GM19043 (cell line): ENCODE measurements around the gene GPR18.
"Not testable (repeated sequence)": the region's sequence is repeated elsewhere in the genome, so short reads cannot be mapped to it uniquely, and the experiment has no call there.

Experiments
- ATAC-seq: cut with Tn5 transposase; IDR thresholded peaks from one replicate; pipeline ENCODE4 v1.9.1; 2021; ENCODE audit warnings: low read depth; ENCODE audit not compliant: unreplicated experiment

The GPR18 gene

DNA sequence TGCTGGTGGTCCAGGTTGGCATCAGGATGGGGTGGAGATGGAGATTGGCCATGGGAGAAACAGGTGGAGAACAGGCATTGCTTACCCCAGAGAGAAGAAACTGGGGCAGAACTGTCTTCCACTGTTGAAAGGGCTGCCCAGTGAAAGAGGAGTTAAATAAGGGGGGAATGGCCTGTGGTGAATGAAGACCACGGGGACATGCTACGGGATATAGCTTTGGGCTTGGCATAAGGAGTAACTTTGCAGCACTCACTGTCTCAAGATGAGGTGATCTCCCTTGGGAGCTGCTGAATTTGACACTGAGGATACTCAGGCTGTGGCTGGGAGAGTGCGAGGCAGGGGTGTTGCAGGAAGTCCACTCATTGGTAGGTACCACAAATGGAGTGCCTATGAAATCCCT lies 10.6 kb upstream of the GPR18 start:
- ATAC-seq, result no peak

DNA sequence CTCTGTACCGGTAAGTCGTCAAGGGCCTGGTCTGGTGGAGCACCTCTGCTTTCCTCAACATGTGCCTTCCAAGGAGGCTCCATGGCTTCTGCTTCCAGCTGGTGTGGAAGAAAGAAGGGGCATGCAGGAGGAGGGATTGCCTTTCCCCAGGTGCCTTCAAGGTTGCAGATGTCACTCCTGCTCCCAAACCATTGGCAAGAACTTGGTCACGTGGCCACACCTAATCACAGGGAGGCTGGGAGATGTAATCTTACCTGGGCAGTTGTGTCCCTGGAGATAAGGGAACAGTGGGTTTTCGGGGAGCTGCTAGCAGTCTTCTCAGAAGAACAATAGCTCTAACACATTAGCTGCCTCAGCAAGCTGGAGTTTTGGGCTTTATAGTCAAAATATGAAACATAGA lies 9.7 kb upstream of the GPR18 start:
- no peak for ATAC-seq

DNA sequence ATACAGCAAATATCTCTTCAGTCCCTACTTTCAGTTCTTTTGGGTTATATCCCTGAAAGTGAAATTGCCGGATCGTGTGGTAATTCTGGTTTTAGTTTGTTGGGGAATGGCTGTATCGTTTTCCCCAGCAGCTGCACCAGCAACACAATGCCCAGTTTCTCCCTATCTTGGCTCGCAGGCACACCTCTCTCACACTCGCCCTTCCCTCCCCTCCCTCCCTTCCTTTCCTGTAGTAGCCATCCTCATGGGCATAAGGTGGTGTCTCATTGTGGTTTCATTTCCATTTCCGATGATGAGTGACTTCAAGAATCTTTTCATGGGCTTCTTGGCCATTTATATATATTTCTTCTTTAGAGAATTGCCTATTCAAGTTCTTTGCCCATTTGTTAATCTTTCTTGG lies 8.6 kb upstream of the GPR18 start:
- no peak for ATAC-seq

DNA sequence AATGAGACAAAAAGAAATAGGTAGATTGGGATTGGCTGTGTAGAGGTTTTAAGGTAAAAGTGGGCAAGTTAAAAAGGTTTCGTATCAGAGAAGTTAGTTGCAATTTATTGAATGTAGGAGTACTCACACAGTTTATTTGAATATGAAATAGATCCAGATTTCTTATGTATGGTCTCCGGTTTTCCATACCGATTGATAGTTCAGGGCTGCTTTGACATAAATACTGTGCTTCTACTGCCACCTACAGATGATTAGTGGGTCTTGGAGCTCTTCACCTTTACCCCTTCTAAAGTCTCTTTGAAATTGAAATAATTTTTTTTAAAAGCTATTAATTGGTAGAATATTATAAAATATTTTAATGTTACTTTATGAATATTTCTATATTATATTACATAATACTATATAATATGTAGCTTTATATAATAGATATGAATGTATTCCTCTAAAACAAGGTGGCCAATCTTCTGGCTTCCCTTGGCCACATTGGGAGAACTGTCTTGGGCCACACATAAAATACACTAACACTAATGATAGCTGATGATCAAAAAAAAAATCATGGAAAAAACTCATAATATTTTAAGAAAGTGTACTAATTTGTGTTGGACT lies 7.7 kb upstream of the GPR18 start:
- no peak for ATAC-seq

DNA sequence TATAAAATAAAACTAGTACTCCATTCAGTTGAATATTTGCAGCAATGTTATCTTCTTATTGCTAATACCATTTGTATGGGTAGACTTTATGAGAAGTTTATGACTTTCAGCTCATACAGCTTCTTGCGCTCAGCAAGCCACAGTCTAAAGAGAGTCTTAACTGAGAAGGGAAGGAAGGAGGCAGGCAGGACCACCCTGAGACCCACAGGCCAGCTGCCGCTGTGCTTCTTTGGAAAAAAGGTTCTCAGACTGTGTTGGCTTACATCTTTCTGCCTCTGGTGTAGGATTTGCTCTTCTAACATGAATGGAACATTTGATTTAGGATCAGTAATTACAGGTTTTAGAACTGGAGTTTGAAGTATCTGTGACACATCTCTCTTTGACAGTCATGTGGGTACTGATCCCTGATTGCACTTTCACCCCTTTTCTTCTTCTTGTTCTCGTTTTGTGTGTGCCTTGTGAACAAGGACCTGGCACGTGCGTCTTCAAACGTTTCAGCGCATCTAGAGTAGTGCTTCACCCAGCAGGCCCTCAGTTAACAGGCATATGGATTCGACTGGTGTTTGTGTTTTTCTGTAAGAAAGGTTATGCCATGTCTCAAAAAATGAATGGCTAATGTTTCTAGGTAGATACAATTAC lies 7.1 kb upstream of the GPR18 start:
- ATAC-seq, result no peak

DNA sequence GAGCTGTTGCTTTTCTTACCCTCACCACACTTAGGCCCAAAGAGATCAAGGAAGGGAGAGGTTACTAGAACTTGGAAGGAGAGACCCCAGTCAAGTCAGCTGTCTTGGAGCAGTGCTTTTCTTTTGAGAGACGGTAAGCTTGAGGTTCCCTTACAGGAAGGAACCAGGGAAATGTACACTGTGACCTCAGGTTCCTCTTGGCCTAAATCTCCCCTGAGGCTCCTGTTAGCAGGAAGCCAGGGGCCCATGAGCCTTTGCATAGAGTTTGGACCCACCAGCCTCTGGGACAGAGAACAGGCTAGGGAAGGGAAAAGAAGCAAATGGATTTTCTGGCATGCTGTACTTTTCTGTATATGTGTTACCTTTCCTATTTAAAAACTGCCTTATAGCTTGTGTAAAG lies 5.9 kb upstream of the GPR18 start:
- no peak for ATAC-seq

DNA sequence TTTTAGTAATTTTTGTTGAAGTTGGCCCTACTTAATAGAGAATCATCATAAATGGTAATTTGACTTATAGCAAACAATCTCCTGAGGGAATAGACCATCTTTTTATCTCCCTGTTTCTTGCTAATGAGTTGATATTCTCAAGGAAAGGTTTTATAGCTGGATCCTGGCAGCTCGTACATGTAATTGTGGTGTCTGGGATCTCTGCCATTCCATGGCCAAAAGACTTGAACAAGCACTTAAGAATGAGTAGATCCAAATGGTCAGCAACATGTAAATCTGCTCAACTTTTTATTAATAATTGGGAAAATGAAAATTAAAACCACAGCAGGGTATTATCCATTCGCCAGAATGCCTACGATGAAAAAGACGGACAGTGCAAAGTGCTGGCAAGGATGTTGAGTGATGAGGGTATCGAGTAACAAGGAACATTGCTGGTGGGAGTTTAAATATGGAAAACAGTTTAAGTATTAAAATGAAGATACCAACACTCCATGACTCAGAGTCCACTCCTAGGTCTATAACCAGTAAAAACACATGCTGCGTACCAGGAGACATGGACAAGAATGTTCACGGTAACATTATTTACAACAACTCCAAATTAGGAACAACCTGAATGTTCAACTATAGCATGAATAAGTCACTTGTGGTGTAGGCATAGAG lies 5.1 kb upstream of the GPR18 start:
- no peak for ATAC-seq

DNA sequence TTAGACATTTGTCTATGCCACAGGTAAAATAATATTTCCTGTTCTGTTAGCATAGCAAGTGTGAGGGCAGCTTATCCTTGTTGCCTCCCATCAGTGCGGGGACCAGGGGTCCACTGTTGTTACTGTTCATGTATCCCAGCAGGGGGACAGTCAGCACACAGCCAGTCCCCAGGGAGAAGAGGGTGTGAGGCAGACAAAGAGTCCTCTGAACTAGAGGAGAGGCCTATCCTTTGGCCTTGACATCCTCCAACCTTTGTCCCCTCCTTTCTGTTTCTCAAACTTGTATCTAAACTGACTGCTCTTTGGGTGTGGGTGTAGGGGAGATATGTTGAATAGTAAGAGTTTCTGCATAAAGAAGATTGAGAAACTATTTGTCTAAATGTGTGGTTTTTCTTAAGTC lies 2.9 kb upstream of the GPR18 start:
- no peak for ATAC-seq

DNA sequence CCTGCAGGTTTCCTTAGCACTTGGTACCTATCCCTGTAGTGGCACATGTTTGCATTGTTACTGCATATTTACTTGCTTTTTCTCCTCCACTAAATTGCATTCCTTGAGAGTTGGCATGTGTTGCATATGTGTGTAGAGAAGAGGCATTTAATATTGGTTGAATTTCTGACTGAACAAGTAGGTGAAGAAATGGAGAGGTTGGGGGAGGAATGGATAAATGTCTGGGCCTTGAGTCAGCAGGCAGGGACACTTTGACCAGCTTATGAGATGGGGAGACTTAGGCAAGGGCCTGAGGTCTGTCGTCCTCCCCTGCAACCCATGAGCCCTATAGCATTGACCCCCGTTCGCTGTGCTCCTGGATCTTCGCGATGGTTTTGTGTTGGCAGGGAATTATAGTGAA lies 2.0 kb upstream of the GPR18 start:
- ATAC-seq, result no peak

DNA sequence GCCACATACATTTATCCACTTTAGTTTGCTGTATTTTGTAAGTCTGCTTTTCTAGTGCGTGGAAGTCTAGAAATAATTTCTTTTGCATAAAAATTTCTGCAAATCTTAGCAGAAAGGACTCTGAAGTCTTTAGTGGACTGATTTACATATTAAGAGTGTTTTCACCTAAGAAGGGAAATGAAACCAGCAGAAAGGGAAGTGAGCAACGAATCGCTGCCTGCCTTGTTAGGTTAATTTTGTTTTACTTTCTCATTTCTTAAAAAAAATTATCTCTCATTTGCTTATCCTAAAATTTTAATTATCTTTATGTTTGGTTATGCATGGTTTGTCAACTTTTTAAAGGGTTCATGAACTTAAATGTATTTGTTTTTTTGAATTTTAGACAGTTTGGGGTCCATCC lies 767 bp upstream of the GPR18 start:
- ATAC-seq, result peak; percentile 67

DNA sequence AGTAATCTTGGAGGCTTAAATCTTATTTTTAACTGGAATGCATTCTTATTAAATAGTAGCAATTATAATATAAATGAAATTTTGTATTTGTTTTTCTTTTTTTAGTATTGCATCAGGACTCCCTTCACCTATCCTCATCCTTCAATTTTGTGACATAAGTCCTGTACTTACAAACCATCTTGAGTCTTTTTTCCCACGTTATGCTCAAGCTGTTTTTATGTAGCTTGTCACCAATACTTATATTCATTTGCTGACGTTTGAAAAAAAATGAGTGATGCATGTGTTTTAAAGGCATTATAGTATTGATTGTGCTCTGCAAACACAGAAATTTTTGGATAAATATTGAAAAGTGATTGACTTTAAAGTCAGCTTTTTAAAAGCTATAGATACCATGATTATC lies 888 bp downstream of the GPR18 start:
- ATAC-seq, result no peak

DNA sequence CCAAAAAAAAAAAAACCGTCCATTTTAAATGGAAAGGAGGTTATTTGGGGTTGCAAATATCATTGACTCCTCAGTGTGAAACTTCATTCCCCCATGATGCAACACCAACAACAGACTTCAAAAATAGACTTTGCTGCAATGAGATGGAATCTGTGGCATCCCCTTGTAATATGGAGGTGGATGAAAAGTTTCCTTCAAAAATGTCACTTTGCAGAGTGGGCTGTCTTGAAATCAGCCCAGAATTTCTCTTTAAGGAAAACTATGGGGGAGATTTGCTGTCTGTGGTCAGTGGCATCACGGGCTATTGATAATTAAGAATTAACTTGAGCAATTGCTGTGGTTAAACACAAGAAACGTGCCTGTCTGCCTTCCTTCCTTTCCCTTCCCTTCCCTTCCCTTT lies 1.5 kb downstream of the GPR18 start:
- no peak for ATAC-seq

DNA sequence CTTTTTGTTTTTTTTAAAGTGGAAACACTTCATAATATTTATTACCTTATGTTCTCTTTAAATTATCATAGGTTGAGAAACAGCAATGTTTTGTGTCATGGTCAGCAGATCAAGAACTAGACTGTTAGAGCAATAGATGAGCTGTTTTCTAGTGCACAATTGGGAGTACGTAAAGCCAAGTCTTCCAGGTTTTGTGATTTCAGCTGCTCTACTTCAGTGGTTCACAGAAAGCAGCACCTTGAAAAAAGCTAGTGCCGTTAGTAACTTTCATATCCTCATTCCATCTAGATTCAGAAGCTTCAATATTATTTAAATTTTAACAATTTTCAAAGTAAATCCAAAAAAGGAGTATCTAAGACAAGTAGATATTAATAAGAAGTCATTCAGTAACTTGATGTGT lies 1.9 kb downstream of the GPR18 start:
- no peak for ATAC-seq

DNA sequence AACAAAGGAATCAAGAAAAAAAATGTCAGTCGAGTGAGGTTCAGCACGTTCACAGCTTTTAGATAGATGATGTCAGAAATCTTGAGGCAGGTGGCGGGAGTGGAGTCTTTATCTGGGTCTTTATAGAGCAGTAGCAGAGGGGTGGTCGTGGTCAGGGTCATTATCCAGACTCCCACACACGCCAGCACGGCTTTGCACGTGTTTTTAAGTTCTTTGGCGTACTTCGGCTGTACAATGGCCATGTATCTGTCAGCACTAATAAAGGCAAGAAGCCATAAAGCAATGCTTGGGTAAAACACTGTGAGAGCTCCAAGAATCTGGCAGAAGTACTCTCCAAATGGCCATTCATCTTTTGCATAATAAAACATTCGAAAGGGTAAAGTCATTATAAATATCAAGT lies 2.9 kb downstream of the GPR18 start:
- no peak for ATAC-seq

DNA sequence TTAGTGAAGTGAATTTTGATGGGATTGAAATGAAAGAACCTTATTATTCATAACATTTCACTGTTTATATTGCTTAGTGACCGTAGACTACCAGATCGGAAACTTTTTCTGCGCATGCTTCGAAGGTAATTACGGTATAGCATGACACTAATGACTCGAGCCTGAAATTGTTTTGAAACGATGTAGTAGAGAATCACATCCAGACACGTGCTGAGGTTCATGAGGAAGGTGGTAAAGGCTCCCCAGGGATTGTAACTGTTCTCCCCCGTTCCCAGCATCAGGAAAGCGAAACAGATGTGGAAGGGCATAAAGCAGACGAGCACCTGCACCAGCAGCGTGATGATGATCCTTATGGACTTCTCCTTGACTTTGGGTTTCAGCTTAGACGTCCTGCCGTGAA lies 3.3 kb downstream of the GPR18 start:
- ATAC-seq, result no peak

DNA sequence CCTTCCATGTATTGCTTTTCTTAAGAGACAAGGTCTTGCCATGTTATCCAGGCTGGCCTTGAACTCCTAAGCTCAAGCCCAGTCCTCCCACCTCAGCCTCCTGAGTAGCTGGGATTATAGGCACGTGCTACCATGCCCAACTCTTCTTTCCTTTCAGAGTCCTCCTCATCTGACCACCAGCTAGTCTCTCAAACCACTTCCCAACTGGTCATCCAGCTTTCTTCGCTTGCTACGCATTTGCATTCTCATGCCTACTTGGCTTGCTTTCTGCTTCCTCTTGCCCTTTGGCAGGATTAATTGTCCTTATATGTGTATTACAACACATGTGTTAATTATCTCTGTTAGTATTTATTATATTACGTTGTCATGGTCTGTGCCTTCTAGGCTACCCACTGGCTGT lies 6.3 kb downstream of the GPR18 start:
- no peak for ATAC-seq

DNA sequence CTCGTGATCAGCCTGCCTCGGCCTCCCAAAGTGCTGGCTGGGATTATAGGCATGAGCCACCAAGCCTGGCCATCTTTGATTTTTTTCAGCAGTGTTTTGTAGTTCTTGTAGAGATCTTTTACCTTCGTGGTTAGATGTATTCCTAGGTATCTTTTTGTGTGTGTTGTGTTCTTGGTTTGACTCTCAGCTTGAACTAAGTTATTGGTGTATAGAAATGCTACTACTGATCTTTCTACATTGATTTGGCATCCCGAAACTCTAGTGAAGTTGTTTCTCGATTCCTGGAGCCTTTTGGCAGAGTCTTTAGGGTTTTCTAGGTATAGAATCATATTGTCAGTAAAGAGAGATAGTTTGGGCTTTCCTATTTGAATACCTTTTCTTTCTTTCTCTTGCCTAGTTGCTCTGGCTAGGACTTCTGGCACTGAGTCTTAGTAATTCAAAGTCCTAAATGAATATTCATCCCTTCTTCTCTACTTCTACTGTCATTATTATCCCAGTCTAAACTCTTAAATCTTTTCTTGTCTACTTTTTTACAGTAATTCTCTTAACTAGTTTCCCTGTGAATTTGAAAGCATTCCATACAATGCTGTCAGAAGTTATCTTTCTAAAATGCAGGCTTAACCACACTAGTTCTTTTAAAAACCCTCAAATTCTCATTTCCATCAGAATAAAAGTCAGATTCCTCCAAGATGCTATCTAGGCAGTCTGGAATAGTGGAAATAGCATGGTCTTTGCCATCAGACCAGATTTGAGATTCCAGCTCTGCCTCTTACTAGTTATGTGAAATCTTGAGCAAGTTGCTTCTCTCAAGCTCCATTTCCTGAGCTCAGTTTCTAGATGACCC lies 7.0 kb downstream of the GPR18 start:
- no peak for ATAC-seq

DNA sequence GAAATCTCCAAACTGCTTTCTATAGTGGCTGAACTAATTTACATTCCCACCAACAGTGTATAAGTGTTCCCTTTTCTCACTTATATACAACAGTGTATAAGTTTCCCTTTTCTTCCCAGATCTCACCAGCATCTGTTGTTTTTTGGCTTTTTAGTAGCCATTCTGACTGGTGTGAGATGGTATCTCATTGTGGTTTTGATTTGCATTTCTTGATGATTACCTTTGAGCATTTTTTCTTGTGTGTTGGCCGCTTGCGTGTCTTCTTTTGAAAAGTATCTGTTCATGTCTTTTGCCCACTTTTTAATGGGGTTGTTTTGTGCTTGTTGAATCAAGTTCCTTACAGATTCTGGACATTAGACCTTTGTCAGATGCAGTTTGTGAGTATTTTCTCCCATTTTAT lies 8.6 kb downstream of the GPR18 start:
- ATAC-seq, result not testable (repeated sequence)

DNA sequence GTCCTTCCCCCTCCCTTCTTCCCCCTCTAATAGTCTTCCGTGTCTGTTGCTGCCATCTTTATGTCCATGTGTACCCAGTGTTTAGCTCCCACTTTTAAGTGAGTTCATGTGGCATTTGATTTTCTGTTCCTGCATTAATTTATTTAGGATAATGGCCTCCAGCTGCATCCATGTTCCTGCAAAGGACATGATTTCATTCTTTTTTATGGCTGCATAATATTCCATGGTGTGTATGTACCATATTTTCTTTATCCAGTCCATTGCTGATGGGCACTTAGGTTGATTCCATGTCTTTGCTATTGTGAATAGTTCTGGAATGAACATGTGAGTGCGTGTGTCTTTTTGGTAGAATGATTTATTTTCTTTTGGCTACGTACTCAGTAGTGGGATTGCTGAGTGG lies 9.0 kb downstream of the GPR18 start:
- not testable (repeated sequence) for ATAC-seq

DNA sequence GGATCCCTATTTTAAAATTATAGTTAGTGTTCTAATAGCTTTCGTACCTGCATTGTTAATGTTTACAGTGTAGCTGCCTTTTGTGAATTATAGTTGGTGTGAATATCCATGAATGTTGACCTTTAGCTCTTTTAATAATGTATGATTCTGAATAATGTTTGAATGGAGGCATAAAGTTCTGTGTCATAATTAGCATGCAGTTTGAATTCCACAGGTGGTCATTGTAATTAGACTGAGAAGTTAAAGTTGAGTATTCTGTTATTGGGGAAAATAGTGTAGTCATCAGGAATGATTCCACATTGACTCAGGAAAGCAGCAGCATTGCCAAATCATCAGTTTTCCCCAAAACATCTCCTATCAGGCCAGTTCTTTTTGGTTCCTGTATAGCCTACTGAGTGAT lies 12.1 kb downstream of the GPR18 start:
- no peak for ATAC-seq

DNA sequence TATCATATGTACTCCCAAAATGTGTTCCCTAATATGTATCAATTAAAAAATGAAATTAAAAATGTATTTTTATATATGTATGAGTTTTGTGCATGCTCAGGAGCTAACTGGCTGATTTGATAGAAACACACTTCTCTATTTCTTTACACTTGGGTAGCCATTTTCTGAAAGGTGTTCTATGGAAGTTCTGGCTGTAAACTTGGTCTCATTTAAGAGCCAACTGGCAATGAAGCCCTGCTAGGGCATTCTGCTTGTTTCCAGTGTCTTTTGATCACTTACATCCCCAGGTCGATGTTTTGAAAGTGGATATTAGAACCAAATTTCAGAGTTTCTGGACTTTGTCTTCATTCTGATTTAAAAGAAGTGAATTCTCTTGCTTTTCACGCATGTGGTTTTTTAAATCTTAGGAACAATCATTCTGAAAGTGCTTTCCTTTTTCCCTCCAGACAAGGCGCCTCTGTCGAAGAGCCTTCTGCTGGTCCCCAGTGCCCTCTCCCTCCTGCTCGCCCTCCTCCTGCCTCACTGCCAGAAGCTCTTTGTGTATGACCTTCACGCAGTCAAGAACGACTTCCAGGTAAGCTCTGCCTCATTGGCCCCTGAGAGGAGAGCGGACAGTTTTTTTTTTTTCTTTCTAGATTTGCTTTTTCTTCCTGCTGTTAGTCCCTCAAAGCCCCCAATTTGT lies 20.1 kb downstream of the GPR18 start:
- peak; percentile 63 for ATAC-seq
